GM12891 (cell line): Measurements from ENCODE around the gene ICOS.
"Not testable (repeated sequence)": the region's sequence is repeated elsewhere in the genome, so short reads cannot be mapped to it uniquely, and the experiment has no call there.

ENCODE experiments used
- DNase-seq: peaks from one replicate; pipeline ENCODE4 v3.0.0; 2011; ENCODE audit warnings: low spot score; ENCODE audit not compliant: insufficient read length
- FAIRE-seq: peaks from 2 replicates; lab custom pipeline; 2011; peaks lifted over from hg19 to GRCh38; lab: Jason Lieb, UNC
- PAX5 ChIP-seq: IDR thresholded peaks from 2 replicates; pipeline ENCODE4 v1.6.1; 2011; ENCODE audit warnings: low read length, moderate library complexity, mild to moderate bottlenecking; ENCODE audit not compliant: insufficient read depth, severe bottlenecking
- POLR2A ChIP-seq: IDR thresholded peaks from 2 replicates; pipeline ENCODE4 v1.6.1; 2011; ENCODE audit warnings: low read depth, low read length, control low read depth
- POLR2AphosphoS5 ChIP-seq: IDR thresholded peaks from 2 replicates; pipeline ENCODE4 v1.6.1; 2011; ENCODE audit warnings: low read depth, low read length, control low read depth
- POU2F2 ChIP-seq: IDR thresholded peaks from 2 replicates; pipeline ENCODE4 v1.6.1; 2011; ENCODE audit warnings: low read depth, mild to moderate bottlenecking, control low read depth, low read length, moderate library complexity
- SPI1 ChIP-seq: IDR thresholded peaks from 2 replicates; pipeline ENCODE4 v1.6.1; 2011; ENCODE audit warnings: low read depth, low read length, control low read depth
- TAF1 ChIP-seq: IDR thresholded peaks from 2 replicates; pipeline ENCODE4 v1.6.1; 2011; ENCODE audit warnings: low read depth, low read length, control low read depth

ICOS gene

GRCh38 chr2:203971251-203971650, 34.7 kb downstream of the ICOS start:
- TF ChIP-seq PAX5 (no peak), SPI1 (no peak), POU2F2 (no peak), TAF1 (no peak), POLR2AphosphoS5 (no peak), POLR2A (no peak)
- DNase-seq (no peak), FAIRE-seq (no peak)

DNA sequence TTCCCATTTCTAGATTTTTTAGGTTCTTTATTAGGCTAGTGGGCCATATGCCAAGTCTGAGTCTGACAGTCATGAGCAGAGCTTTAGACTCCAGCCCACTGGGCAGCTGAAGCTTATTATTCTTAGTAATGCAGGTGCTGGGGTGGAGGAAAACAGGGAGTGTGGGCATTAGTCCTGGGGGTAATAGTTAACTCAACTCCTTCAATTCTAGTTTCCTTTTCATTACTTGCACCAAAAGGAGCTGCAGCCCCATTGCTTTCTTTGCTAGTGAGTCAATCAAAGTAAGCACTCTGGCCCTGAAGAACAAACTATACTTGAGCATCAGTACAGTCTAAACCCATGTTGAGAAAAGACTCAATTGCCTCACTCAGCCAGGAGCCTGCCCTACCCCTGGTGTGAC, 35.5 kb downstream of the ICOS start:
- no peak for TF ChIP-seq POLR2AphosphoS5
- no peak for TF ChIP-seq TAF1
- TF ChIP-seq PAX5 = no peak
- no peak for TF ChIP-seq POU2F2
- no peak for TF ChIP-seq SPI1
- TF ChIP-seq POLR2A = no peak
- FAIRE-seq (no peak), DNase-seq (no peak)

DNA sequence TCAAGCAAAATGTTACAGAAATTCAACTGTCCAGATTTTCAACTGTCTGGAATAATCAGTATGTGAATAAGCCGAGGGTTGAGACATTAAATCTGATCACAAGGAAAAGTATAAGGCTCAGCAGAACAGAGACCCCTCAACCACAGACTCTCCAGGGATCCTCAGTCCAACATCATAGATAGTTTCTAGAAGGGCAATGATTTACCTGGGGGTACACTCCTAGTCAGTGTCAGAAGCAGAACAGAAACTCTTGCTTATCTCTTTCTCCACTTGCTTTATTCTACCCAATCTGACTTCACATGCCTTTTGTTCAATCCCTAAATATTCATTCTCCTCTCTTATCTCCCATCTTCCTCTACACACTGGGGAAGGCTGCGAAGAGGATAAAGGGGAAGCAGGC, 36.4 kb downstream of the ICOS start:
- TF ChIP-seq TAF1 = no peak
- TF ChIP-seq POLR2AphosphoS5 = no peak
- FAIRE-seq (no peak), DNase-seq (no peak)

DNA sequence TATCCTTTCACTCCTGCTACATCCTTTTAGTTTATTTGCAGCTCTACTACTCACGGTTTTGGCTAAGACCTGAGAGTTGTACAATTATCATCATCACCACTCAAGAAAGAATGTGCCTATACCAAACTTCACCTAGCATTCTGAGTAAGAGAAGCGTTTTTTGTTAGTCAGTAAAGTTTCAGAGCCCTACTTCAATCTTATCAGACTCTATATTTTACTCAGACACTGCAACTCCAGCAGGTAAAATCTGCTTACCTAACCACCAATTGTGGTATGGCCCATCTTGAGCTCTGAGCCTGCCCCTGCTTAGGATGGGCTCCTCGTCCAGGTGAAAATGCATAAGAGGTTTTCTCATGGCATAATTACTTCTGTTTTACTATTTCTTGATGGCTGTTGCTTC, 37.1 kb downstream of the ICOS start:
- TF ChIP-seq POLR2A (no peak), PAX5 (no peak), SPI1 (no peak), TAF1 (no peak), POU2F2 (no peak), POLR2AphosphoS5 (no peak)
- no peak for DNase-seq
- FAIRE-seq = no peak

GRCh38 chr2:203975912-203976311, 39.3 kb downstream of the ICOS start:
- FAIRE-seq (no peak), DNase-seq (no peak)
- no peak for TF ChIP-seq PAX5
- no peak for TF ChIP-seq POLR2AphosphoS5
- TF ChIP-seq POLR2A = no peak
- no peak for TF ChIP-seq SPI1
- no peak for TF ChIP-seq TAF1
- TF ChIP-seq POU2F2 = no peak

DNA sequence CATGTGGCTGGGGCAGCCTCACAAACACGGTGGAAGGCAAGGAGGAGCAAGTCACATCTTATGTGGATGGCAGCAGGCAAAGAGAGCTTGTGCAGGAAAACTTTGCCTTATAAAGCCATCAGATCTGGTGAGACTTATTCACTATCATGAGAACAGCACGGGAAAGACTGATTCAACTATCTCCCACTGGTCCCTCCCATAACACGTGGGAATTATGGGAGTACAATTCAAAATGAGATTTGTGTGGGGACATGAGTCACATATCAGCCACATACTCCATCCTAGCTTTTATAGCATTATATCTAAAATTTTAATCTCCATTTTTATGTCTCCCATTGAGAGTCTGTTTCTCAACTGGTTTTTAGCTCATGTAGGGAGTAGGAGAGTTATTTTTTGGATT, 45.7 kb downstream of the ICOS start:
- TF ChIP-seq TAF1 (no peak), POLR2AphosphoS5 (no peak), POLR2A (no peak)
- no peak for FAIRE-seq
- DNase-seq = no peak

DNA sequence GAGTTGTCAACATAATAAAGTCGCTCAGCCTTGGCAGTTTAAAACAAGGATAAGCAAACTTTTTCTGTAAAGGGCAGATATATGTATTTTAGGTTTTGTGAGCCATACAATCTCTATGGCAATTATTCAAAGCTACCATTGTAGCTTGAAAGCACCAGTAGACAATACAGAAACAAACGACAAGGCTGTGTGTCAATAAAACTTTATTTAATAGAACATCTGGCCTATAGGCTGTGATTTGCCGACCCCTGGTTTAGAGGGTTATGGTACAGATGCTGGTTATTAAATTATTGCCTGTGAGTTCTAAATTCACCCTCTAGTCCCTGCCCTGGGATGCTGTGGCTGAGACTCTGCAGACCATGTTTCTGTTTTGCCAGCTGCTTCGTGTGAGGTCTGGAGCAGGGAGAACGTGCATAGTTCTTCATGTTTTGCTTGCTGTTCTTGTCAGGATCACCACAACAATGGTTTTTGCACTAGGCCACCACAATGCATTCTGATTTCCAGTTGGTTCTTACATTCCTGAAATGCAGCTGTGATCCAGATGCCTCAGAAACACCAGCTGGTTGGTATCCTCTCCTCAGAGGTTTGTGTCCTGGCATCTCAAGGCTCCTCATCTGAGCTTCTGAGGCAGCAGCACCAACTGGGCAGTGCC, 46.6 kb downstream of the ICOS start:
- DNase-seq (no peak), FAIRE-seq (no peak)
- TF ChIP-seq POLR2A = no peak

DNA sequence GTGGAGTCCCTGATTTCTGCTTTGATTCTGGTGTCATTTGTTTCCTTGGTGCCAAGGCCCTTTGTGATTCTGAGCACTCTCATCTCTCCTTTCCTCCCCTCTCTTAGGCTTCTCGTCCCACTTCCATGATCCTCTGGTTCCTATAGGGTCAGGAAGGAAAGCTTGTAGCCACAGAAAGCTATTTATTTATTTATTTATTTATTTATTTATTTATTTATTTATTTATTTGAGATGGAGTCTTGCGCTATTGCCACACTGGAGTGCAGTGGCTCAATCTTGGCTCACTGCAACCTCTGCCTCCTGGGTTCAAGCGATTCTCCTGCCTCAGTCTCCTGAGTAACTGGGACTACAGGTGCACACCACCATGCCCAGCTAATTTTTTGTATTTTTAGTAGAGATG, 49.4 kb downstream of the ICOS start:
- FAIRE-seq = not testable (repeated sequence)

GRCh38 chr2:203987959-203988358, 51.4 kb downstream of the ICOS start:
- DNase-seq (no peak), FAIRE-seq (no peak)
- TF ChIP-seq SPI1 (no peak), POU2F2 (no peak), POLR2A (no peak), PAX5 (no peak), TAF1 (no peak), POLR2AphosphoS5 (no peak)

More for the DNA sequence above, 49.4 kb downstream of the ICOS start:
- DNase-seq = not testable (repeated sequence)

DNA sequence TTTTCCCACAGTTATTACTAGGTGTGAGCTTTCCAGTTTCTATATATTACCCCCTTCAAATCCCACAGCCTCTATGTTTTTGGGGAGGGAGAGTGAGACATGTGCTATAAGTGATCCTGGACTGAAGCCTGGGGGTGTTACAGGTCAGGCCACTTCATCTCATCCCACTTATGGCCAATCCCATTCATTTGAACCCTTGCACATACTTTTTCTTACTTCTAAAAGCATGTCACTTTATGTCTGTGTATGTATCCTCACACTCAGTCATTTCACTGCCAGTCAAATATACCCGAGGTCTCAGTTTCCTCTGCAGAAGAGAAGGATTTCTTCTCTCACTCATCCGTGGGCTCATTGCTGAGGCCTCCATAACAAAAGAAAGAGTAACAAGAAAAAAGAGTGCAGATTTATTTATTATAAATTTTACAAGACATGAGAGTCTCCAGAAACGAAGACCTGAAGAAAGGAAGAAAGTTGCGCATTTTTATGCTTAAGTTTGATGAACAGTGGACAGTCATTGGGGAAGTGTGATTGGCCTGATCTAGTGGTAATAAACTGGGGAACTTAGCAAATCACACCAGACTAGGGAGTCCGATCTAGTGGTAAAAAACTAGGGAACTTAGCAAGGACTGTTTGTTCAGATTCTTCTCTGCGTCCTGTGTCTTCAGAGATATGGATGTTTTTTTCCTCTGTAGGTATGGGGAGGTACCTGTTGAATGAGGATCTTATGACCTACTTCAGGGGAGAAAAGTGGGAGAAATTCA, 52.1 kb downstream of the ICOS start:
- DNase-seq (no peak), FAIRE-seq (no peak)
- TF ChIP-seq POLR2AphosphoS5 (no peak), SPI1 (no peak), TAF1 (no peak), PAX5 (no peak), POLR2A (no peak), POU2F2 (no peak)

DNA sequence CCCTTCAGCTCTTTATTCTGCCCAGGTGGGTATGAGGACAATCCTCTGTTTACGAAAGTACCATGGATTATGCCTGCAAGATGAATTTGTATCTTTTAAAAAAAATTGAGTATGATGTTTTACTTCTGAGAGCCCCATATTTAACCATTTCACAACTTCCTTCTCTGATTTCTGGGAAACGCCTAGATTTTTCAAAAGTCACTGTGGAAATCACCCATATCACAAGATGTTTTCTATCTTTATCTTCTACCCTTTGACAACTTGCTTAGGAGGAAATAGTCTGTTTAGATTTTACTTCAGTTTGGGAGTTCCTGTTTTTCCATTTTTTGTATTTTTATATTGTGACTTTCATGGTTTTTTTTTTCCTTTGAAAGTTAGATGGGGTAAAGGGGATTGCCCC, 53.0 kb downstream of the ICOS start:
- no peak for FAIRE-seq

More for the DNA sequence above, 53.0 kb downstream of the ICOS start:
- no peak for DNase-seq
- TF ChIP-seq SPI1 (no peak), POU2F2 (no peak), PAX5 (no peak), POLR2AphosphoS5 (no peak), POLR2A (no peak), TAF1 (no peak)
